Keratinocyte (primary cell): ENCODE results near the gene CORO1C.

ENCODE experiments used
- CTCF ChIP-seq, 3 experiments: IDR thresholded peaks in 1 of 3; conservative IDR thresholded peaks in 1 of 3; optimal IDR thresholded peaks in 1 of 3; 2 replicates in 2 of 3; 3 replicates in 1 of 3; pipeline versions ENCODE3 to v1.5.1; 2011; ENCODE audit warnings: low read length in 3 of 3, mild to moderate bottlenecking in 3 of 3, moderate library complexity in 2 of 3, control low read depth in 1 of 3, inconsistent platforms in 1 of 3; ENCODE audit not compliant: insufficient read depth in 2 of 3; ENCODE audit errors: extremely low read depth in 1 of 3
- EZH2 ChIP-seq: IDR thresholded peaks from one replicate; pipeline ENCODE4 v1.6.1; 2012; ENCODE audit warnings: inconsistent platforms, mild to moderate bottlenecking, low read length, moderate library complexity

- TF ChIP-seq CTCF (optimal IDR thresholded peaks at IDR 0.05 in 1 of 3, IDR thresholded peaks at IDR 0.05 in 1 of 3, conservative IDR thresholded peaks at IDR 0.05 in 1 of 3; ENCODE audit: extremely low read depth in 1 of 3, insufficient read depth in 2 of 3, low read length in 3 of 3) (no peak), EZH2 (no peak)
Measured at GRCh38 chr12:108610856-108611605, 120.3 kb downstream of the CORO1C start.
